ENCODE results near the gene DOCK11. TPM values are rescaled to one million over a fixed set of nuclear protein-coding genes. Genes with fewer than 3 reads are reported as not detected.
A peak's percentile ranks its signal among the peaks of the same experiment; 100 is the strongest.

Gene DOCK11
- polyA plus RNA-seq, 3 donors: 20.8 to 39.7 (median 34.8) TPM

- Mint-ChIP-seq H3K4me1 (no peaks in the 10 kb centered on the region), H3K27ac (peak overlapping the region in 2 of 7 donors; percentile 12 to 48), H3K27me3 (ENCODE audit: low read depth in 3 of 3) (no peaks in the 10 kb centered on the region), H3K4me3 (no peak overlapping the region), H3K36me3 (peaks cover 38 to 41% of the 10 kb centered on the region in 2 donors), H3K9me3 (no peaks in the 10 kb centered on the region)
- DNase-seq: no peak
- H3K4me1 ChIP-seq (ENCODE audit: control insufficient read depth in 1 of 2, insufficient read depth in 2 of 2, low read length in 2 of 2): no peaks in the 10 kb centered on the region
- H3K36me3 ChIP-seq (replicated peaks in 1 of 2; ENCODE audit: control insufficient read depth in 1 of 2, insufficient read depth in 2 of 2, low read length in 2 of 2): peaks cover 41 to 75% of the 10 kb centered on the region in 2 donors
- H3K4me2 ChIP-seq (replicated peaks; ENCODE audit: extremely low read depth, low read length, poor library complexity, severe bottlenecking): no peak overlapping the region
- no peak for TF ChIP-seq CTCF (IDR thresholded peaks at IDR 0.05)
- H3K9me3 ChIP-seq (replicated peaks in 1 of 2; ENCODE audit: control insufficient read depth in 1 of 2, insufficient read depth in 1 of 2, low read length in 2 of 2): no peaks in the 10 kb centered on the region
- intact Hi-C loops (cut with micrococcal nuclease): loop anchor here in 1 of 2 donors (10.0 kb wide), 1 partner anchor 105 kb away; no protein-coding TSS in a partner anchor
- H3K79me2 ChIP-seq (ENCODE audit: insufficient read depth, low read length): no peaks in the 10 kb centered on the region
- peaks cover 9% of the 10 kb centered on the region for H4K20me1 ChIP-seq (ENCODE audit: insufficient read depth, low read length)
- H3K4me3 ChIP-seq (replicated peaks in 1 of 3; ENCODE audit: low read depth in 2 of 3, low read length in 3 of 3): no peak overlapping the region
- H3K27me3 ChIP-seq (ENCODE audit: control insufficient read depth in 2 of 2, insufficient read depth in 2 of 2, low read length in 2 of 2): no peaks in the 10 kb centered on the region
- no peak overlapping the region for H3K27ac ChIP-seq (ENCODE audit: low read depth in 1 of 2, low read length in 2 of 2)
- no peak overlapping the region for H2AFZ ChIP-seq (ENCODE audit: insufficient read depth, low read depth, low read length, poor library complexity, severe bottlenecking)
- WGBS (ENCODE audit: insufficient coverage): no CpG with 5 or more reads among the region's 4 CpGs
- H3K9ac ChIP-seq (ENCODE audit: insufficient read depth, low read length, poor library complexity, severe bottlenecking): no peak overlapping the region
These were observed 173.8 kb downstream of the DOCK11 start for GRCh38 chrX:118669435-118669834.

GRCh38 chrX:118675326-118675965 is 179.8 kb downstream of the DOCK11 start:
- Histone ChIP-seq H2AFZ (ENCODE audit: insufficient read depth, low read depth, low read length, poor library complexity, severe bottlenecking) (no peak overlapping the region), H3K27ac (ENCODE audit: low read depth in 1 of 2, low read length in 2 of 2) (no peak overlapping the region), H3K36me3 (replicated peaks in 1 of 2; ENCODE audit: control insufficient read depth in 1 of 2, insufficient read depth in 2 of 2, low read length in 2 of 2) (peaks cover 31 to 74% of the 10 kb centered on the region in 2 donors), H3K9ac (ENCODE audit: insufficient read depth, low read length, poor library complexity, severe bottlenecking) (no peak overlapping the region), H3K4me1 (ENCODE audit: control insufficient read depth in 1 of 2, insufficient read depth in 2 of 2, low read length in 2 of 2) (peaks cover 6% of the 10 kb centered on the region in 2 donors), H4K20me1 (ENCODE audit: insufficient read depth, low read length) (peaks cover 7% of the 10 kb centered on the region), H3K9me3 (replicated peaks in 1 of 2; ENCODE audit: control insufficient read depth in 1 of 2, insufficient read depth in 1 of 2, low read length in 2 of 2) (no peaks in the 10 kb centered on the region), H3K79me2 (ENCODE audit: insufficient read depth, low read length) (no peaks in the 10 kb centered on the region), H3K4me3 (replicated peaks in 1 of 3; ENCODE audit: low read depth in 2 of 3, low read length in 3 of 3) (no peak overlapping the region), H3K27me3 (ENCODE audit: control insufficient read depth in 2 of 2, insufficient read depth in 2 of 2, low read length in 2 of 2) (no peaks in the 10 kb centered on the region), H3K4me2 (replicated peaks; ENCODE audit: extremely low read depth, low read length, poor library complexity, severe bottlenecking) (no peak overlapping the region)
- no peak for TF ChIP-seq CTCF (IDR thresholded peaks at IDR 0.05)
- intact Hi-C loops (cut with micrococcal nuclease): no loop called here
- Mint-ChIP-seq H3K27me3 (ENCODE audit: low read depth in 3 of 3) (no peaks in the 10 kb centered on the region), H3K4me3 (no peak overlapping the region), H3K27ac (no peak overlapping the region), H3K4me1 (peaks cover 5% of the 10 kb centered on the region), H3K9me3 (peaks cover 0 to 1% (median 0%) of the 10 kb centered on the region in 7 donors), H3K36me3 (peaks cover 33 to 47% of the 10 kb centered on the region in 2 donors)
- WGBS (ENCODE audit: insufficient coverage): no CpG with 5 or more reads among the region's 4 CpGs
- DNase-seq: peak; percentile 23 to 73 (median 36)

All from CD14-positive monocyte (primary cell).